HK-2 (cell line): ENCODE results near the gene GPATCH8.
"Not testable (repeated sequence)": the region's sequence is repeated elsewhere in the genome, so short reads cannot be mapped to it uniquely, and the experiment has no call there.

ENCODE experiments used
- DNase-seq: peaks from one replicate; pipeline ENCODE4 v3.0.0-alpha.2; 2018; ENCODE audit not compliant: unreplicated experiment

GPATCH8 gene

GRCh38 chr17:44397479-44398440 is 105.4 kb downstream of the GPATCH8 start:
- no peak for DNase-seq

GRCh38 chr17:44396946-44397345 is 106.3 kb downstream of the GPATCH8 start:
- no peak for DNase-seq

GRCh38 chr17:44394833-44395232 is 108.4 kb downstream of the GPATCH8 start:
- DNase-seq: no peak

GRCh38 chr17:44394112-44394511 is 109.1 kb downstream of the GPATCH8 start:
- not testable (repeated sequence) for DNase-seq

GRCh38 chr17:44390250-44390870 is 112.8 kb downstream of the GPATCH8 start:
- DNase-seq: no peak

- no peak for DNase-seq
Measured at GRCh38 chr17:44389723-44390202, 113.4 kb downstream of the GPATCH8 start.

- DNase-seq: no peak
Measured at GRCh38 chr17:44389281-44389680, 113.9 kb downstream of the GPATCH8 start, which contains the start of gene ITGA2B. ITGA2B (minus strand) TSS chr17:44389649; CDS start chr17:44389473, 176 bp downstream.

- DNase-seq: no peak
Measured at GRCh38 chr17:44387804-44388203, 115.4 kb downstream of the GPATCH8 start.

- no peak for DNase-seq
Measured at GRCh38 chr17:44386182-44386525, 117.1 kb downstream of the GPATCH8 start.

- peak; percentile 86 for DNase-seq
Measured at GRCh38 chr17:44385287-44386181, 117.7 kb downstream of the GPATCH8 start.

- no peak for DNase-seq
Measured at GRCh38 chr17:44384823-44385286, 118.4 kb downstream of the GPATCH8 start.

GRCh38 chr17:44384281-44384822 is 118.9 kb downstream of the GPATCH8 start:
- no peak for DNase-seq

- no peak for DNase-seq
Measured at GRCh38 chr17:44383861-44384260, 119.3 kb downstream of the GPATCH8 start.

- DNase-seq: no peak
Measured at GRCh38 chr17:44383363-44383762, 119.8 kb downstream of the GPATCH8 start.

- DNase-seq: no peak
Measured at GRCh38 chr17:44382917-44383316, 120.3 kb downstream of the GPATCH8 start.

GRCh38 chr17:44381810-44382305 is 121.3 kb downstream of the GPATCH8 start:
- no peak for DNase-seq

- DNase-seq: no peak
Measured at GRCh38 chr17:44380767-44381166, 122.4 kb downstream of the GPATCH8 start.

- DNase-seq: no peak
Measured at GRCh38 chr17:44379887-44380286, 123.3 kb downstream of the GPATCH8 start.

GRCh38 chr17:44378171-44378705 is 125.0 kb downstream of the GPATCH8 start:
- no peak for DNase-seq

GRCh38 chr17:44376779-44377178 is 126.4 kb downstream of the GPATCH8 start:
- no peak for DNase-seq

GRCh38 chr17:44376124-44376523 is 127.1 kb downstream of the GPATCH8 start:
- no peak for DNase-seq
